HepG2 (cell line): ENCODE results near the gene ACOT8. TPM values are rescaled to one million over a fixed set of nuclear protein-coding genes. Genes with fewer than 3 reads are reported as not detected.

ENCODE experiments used
- ATAD3A ChIP-seq: sonication (generic); formaldehyde crosslinking; IDR thresholded peaks from 2 replicates; pipeline ENCODE4 v1.4.0; 2020; ENCODE audit warnings: missing genetic modification reagents
- CENPT ChIP-seq: sonication (generic); formaldehyde crosslinking; IDR thresholded peaks from 2 replicates; pipeline ENCODE4 v1.8.0; 2022; ENCODE audit warnings: low read depth, mild to moderate bottlenecking, moderate library complexity, missing genetic modification reagents
- CREM ChIP-seq, 2 experiments: sonication (generic) in 1 of 2; formaldehyde crosslinking in 1 of 2; IDR thresholded peaks; 2 replicates each; pipeline versions ENCODE4 v1.4.0 to v1.6.1; 2016 to 2020; ENCODE audit warnings: antibody characterized with exemption in 1 of 2, mild to moderate bottlenecking in 1 of 2, missing genetic modification reagents in 1 of 2
- FOXM1 ChIP-seq: sonication (generic); formaldehyde crosslinking; IDR thresholded peaks from 2 replicates; pipeline ENCODE4 v1.5.0; 2020; ENCODE audit warnings: missing genetic modification reagents
- HMG20B ChIP-seq: conservative IDR thresholded peaks from 2 replicates; pipeline ENCODE4 v1.6.1; 2016; ENCODE audit warnings: missing genetic modification reagents, missing compliant biosample characterization
- HOXA3 ChIP-seq: sonication (generic); formaldehyde crosslinking; IDR thresholded peaks from 2 replicates; pipeline ENCODE4 v1.5.0; 2020; ENCODE audit warnings: missing genetic modification reagents
- KDM2A ChIP-seq: sonication (generic); formaldehyde crosslinking; IDR thresholded peaks from 2 replicates; pipeline ENCODE4 v1.4.0; 2020; ENCODE audit warnings: low read depth, missing genetic modification reagents, borderline replicate concordance
- ZBTB21 ChIP-seq: sonication (generic); formaldehyde crosslinking; IDR thresholded peaks from 2 replicates; pipeline ENCODE4 v1.4.0; 2020; ENCODE audit warnings: missing genetic modification reagents
- ZKSCAN8 ChIP-seq: IDR thresholded peaks from 2 replicates; pipeline ENCODE4 v1.6.1; 2016; ENCODE audit warnings: borderline replicate concordance, missing genetic modification reagents, missing compliant biosample characterization
- ZNF33B ChIP-seq: sonication (generic); formaldehyde crosslinking; IDR thresholded peaks from 2 replicates; pipeline ENCODE4 v1.5.1; 2020; ENCODE audit warnings: mild to moderate bottlenecking, missing genetic modification reagents
- ZNF496 ChIP-seq: sonication (generic); formaldehyde crosslinking; IDR thresholded peaks from 2 replicates; pipeline ENCODE4 v1.8.1; 2023; ENCODE audit warnings: mild to moderate bottlenecking, moderate library complexity, missing genetic modification reagents; ENCODE audit not compliant: insufficient replicate concordance
- ZNF747 ChIP-seq: sonication (generic); formaldehyde crosslinking; IDR thresholded peaks from 2 replicates; pipeline ENCODE4 v1.8.1; 2023; ENCODE audit warnings: missing genetic modification reagents, mild to moderate bottlenecking, borderline replicate concordance
- ZNF782 ChIP-seq: sonication (generic); formaldehyde crosslinking; IDR thresholded peaks from 2 replicates; pipeline ENCODE4 v1.4.0; 2020; ENCODE audit warnings: missing genetic modification reagents, mild to moderate bottlenecking, borderline replicate concordance
- polyA plus RNA-seq, 8 experiments: library from polyadenylated mRNA; depleted of rRNA in 3 of 8; stranded (reverse) in 7 of 8; unstranded in 1 of 8; fragments of >200 nt; fragmentation: Illumina TruSeq in 4 of 8; extraction: Trizol in 4 of 8; gene quantifications; 2 replicates each; pipeline versions ENCODE4 v1.2.1 to v1.2.3, GENCODE V29; 2011 to 2016; ENCODE audit warnings: low read depth in 4 of 8, missing spikeins in 1 of 8, mixed read lengths in 1 of 8; ENCODE audit not compliant: insufficient read depth in 1 of 8
- total RNA-seq, 5 experiments: library from RNA; depleted of rRNA; stranded (reverse); fragments of >200 nt; fragmentation: Illumina TruSeq; extraction: Trizol; gene quantifications; 2 replicates each; pipeline ENCODE4 v1.2.3, GENCODE V29; 2016; ENCODE audit warnings: low read depth in 1 of 5
- TF ChIP-seq, protein P1 (sequence below): sonication (generic); formaldehyde crosslinking; IDR thresholded peaks from 2 replicates; pipeline ENCODE4 v1.4.0; 2020; ENCODE audit warnings: missing genetic modification reagents
- TF ChIP-seq, protein P2 (sequence below): sonication (generic); formaldehyde crosslinking; IDR thresholded peaks from 2 replicates; pipeline ENCODE4 v1.8.1; 2022; ENCODE audit warnings: mild to moderate bottlenecking, missing genetic modification reagents
- TF ChIP-seq, protein P3 (sequence below): IDR thresholded peaks from 2 replicates; pipeline ENCODE4 v1.6.1; 2016; ENCODE audit warnings: control low read depth
- TF ChIP-seq, protein P4 (sequence below): sonication (generic); formaldehyde crosslinking; IDR thresholded peaks from 2 replicates; pipeline ENCODE4 v1.4.0; 2020; ENCODE audit warnings: low read depth, mild to moderate bottlenecking, missing genetic modification reagents
- TF ChIP-seq, protein P5 (sequence below): IDR thresholded peaks from 2 replicates; pipeline ENCODE4 v1.6.1; 2016; ENCODE audit warnings: missing compliant biosample characterization, missing genetic modification reagents, borderline replicate concordance
- TF ChIP-seq, protein P6 (sequence below): sonication (generic); formaldehyde crosslinking; IDR thresholded peaks from 2 replicates; pipeline ENCODE4 v1.5.1; 2020; ENCODE audit warnings: mild to moderate bottlenecking, missing genetic modification reagents, borderline replicate concordance
- TF ChIP-seq, protein P7 (sequence below): sonication (generic); formaldehyde crosslinking; conservative IDR thresholded peaks from 2 replicates; pipeline ENCODE4 v1.8.0; 2022; ENCODE audit warnings: missing genetic modification reagents

ACOT8 gene
- total and polyA plus RNA-seq, 2 of the 13 experiments (the other 11 are each of a cell fraction or from before 2014, with no cell fraction given): 31.4 to 45.5 TPM

DNA sequence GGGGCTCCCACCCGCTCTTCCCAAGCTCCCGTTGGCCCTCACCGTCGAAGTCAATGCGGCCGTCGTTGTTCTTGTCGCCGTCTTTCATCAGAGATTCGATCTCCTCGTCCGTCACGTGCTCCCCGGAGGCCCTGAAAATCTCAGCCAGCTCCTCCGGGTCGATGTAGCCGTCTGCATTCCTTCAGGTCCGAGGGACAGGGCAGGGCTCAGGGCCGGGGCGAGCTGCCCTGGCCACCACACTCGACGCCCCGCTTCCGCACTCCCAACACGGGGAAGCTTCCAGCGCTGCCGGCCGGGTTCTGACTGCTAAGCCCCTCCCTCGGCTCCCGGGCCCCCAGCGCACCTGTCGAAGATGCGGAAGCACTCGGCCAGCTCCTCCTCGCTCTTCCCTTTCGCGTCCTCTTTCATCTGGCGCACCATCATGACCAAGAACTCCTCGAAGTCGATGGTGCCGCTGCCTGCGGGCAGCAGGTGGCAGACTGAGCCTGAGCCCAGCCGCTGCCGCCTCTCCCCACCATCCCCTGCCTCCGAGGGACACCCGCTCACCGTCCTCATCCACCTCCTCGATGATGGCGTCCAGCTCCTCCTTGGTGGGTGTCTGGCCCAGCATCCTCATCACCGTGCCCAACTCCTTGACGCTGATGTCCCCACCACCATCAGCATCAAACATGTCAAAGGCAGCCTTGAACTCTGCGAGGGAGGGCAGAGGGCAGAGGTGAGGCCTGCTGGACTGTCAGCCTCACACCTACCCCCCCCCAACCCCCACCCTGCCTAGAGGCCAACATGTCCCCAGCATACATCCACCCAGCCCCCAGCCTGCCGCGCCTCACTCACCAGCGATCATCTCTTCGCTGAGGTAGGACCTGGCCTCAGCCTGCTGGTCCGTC lies 33.0 kb downstream of the ACOT8 start (continued):
- TF ChIP-seq, protein P1, sequence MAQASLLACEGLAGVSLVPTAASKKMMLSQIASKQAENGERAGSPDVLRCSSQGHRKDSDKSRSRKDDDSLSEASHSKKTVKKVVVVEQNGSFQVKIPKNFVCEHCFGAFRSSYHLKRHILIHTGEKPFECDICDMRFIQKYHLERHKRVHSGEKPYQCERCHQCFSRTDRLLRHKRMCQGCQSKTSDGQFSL (CRISPR knock-in tag): peak; percentile 84
- TF ChIP-seq, protein P2, sequence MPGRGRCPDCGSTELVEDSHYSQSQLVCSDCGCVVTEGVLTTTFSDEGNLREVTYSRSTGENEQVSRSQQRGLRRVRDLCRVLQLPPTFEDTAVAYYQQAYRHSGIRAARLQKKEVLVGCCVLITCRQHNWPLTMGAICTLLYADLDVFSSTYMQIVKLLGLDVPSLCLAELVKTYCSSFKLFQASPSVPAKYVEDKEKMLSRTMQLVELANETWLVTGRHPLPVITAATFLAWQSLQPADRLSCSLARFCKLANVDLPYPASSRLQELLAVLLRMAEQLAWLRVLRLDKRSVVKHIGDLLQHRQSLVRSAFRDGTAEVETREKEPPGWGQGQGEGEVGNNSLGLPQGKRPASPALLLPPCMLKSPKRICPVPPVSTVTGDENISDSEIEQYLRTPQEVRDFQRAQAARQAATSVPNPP (CRISPR knock-in tag): no peak
- TF ChIP-seq ZNF782 (CRISPR knock-in tag): no peak
- TF ChIP-seq, protein P3, sequence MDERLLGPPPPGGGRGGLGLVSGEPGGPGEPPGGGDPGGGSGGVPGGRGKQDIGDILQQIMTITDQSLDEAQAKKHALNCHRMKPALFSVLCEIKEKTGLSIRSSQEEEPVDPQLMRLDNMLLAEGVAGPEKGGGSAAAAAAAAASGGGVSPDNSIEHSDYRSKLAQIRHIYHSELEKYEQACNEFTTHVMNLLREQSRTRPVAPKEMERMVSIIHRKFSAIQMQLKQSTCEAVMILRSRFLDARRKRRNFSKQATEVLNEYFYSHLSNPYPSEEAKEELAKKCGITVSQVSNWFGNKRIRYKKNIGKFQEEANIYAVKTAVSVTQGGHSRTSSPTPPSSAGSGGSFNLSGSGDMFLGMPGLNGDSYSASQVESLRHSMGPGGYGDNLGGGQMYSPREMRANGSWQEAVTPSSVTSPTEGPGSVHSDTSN: no peak
- 0 out of 2 replicates have a peak, but pooled peaks have one; percentile 38 for TF ChIP-seq ZKSCAN8 (CRISPR knock-in tag)
- no peak for TF ChIP-seq CREM (IDR thresholded peaks at IDR 0.05)
- TF ChIP-seq CREM (CRISPR knock-in tag; IDR thresholded peaks at IDR 0.05): no peak
- TF ChIP-seq, protein P4, sequence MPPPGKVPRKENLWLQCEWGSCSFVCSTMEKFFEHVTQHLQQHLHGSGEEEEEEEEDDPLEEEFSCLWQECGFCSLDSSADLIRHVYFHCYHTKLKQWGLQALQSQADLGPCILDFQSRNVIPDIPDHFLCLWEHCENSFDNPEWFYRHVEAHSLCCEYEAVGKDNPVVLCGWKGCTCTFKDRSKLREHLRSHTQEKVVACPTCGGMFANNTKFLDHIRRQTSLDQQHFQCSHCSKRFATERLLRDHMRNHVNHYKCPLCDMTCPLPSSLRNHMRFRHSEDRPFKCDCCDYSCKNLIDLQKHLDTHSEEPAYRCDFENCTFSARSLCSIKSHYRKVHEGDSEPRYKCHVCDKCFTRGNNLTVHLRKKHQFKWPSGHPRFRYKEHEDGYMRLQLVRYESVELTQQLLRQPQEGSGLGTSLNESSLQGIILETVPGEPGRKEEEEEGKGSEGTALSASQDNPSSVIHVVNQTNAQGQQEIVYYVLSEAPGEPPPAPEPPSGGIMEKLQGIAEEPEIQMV (CRISPR knock-in tag): no peak
- no peak for TF ChIP-seq HMG20B (CRISPR knock-in tag)
- no peak for TF ChIP-seq FOXM1 (CRISPR knock-in tag)
- TF ChIP-seq ZNF33B (CRISPR knock-in tag): no peak
- TF ChIP-seq CENPT: no peak
- TF ChIP-seq ATAD3A: no peak
- TF ChIP-seq, protein P5, sequence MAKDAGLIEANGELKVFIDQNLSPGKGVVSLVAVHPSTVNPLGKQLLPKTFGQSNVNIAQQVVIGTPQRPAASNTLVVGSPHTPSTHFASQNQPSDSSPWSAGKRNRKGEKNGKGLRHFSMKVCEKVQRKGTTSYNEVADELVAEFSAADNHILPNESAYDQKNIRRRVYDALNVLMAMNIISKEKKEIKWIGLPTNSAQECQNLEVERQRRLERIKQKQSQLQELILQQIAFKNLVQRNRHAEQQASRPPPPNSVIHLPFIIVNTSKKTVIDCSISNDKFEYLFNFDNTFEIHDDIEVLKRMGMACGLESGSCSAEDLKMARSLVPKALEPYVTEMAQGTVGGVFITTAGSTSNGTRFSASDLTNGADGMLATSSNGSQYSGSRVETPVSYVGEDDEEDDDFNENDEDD (CRISPR knock-in tag): peak; percentile 53; the same call in 1 of the 2 replicates
- no peak for TF ChIP-seq ZNF747
- peak; percentile 73; the same call in 1 of the 2 replicates for TF ChIP-seq KDM2A (CRISPR knock-in tag)
- TF ChIP-seq, protein P6, sequence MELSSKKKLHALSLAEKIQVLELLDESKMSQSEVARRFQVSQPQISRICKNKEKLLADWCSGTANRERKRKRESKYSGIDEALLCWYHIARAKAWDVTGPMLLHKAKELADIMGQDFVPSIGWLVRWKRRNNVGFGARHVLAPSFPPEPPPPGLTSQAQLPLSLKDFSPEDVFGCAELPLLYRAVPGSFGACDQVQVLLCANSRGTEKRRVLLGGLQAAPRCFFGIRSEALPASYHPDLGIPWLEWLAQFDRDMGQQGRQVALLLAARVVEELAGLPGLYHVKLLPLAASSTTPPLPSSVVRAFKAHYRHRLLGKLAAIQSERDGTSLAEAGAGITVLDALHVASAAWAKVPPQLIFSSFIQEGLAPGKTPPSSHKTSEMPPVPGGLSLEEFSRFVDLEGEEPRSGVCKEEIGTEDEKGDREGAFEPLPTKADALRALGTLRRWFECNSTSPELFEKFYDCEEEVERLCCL (CRISPR knock-in tag): no peak
- TF ChIP-seq ZBTB21: no peak
- TF ChIP-seq, protein P7, sequence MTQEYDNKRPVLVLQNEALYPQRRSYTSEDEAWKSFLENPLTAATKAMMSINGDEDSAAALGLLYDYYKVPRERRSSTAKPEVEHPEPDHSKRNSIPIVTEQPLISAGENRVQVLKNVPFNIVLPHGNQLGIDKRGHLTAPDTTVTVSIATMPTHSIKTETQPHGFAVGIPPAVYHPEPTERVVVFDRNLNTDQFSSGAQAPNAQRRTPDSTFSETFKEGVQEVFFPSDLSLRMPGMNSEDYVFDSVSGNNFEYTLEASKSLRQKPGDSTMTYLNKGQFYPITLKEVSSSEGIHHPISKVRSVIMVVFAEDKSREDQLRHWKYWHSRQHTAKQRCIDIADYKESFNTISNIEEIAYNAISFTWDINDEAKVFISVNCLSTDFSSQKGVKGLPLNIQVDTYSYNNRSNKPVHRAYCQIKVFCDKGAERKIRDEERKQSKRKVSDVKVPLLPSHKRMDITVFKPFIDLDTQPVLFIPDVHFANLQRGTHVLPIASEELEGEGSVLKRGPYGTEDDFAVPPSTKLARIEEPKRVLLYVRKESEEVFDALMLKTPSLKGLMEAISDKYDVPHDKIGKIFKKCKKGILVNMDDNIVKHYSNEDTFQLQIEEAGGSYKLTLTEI (CRISPR knock-in tag): no peak
- no peak for TF ChIP-seq ZNF496 (CRISPR knock-in tag)
- TF ChIP-seq HOXA3: no peak
